Activated CD4-positive, alpha-beta T cell treated with anti-CD3 and anti-CD28 coated beads for 24 hours (primary cell): ENCODE measurements around the gene EIF2A.
"Not testable (repeated sequence)": the region's sequence is repeated elsewhere in the genome, so short reads cannot be mapped to it uniquely, and the experiment has no call there.

Source experiments
- DNase-seq, 2 donors: peaks; one replicate each; pipeline ENCODE4 v3.0.0-alpha.2; 2020; ENCODE audit warnings: low read depth in 2 of 2

Gene EIF2A

DNA sequence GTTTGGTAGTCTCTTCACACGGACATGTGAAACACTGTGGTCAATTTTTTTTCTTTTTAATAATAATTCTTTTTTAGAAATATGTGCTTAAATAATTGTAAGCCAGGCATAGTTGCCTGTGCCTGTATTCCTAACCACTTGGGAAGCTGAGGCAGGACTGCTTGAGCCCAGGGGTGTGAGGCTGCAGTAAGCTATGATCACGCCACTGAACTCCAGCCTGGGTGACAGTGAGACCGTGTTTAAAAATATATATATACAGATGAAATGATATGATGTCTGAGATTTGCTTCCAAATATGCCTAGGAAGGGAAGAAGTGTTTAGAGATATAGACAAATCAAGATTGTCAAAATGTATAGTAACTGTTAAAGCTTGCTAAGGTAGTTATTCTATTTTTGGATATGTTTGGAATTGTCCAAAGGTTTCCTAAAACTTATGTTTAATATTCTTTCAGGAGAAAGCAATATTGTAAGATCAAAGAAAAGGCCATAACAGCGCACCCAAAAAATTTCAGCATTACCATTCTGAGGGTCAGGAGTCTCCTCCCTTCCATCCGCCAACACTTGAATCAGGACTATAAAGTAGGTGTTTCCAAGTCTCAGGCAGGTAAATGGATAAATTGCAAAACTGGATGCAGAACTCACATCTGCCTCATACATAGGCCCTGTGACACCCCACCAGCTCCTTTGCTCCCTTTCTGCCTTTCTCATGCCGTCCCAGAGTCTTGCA is 56.0 kb downstream of the EIF2A start:
- no peak for DNase-seq

- DNase-seq: peak; percentile 86
Measured at GRCh38 chr3:150603153-150603979, 56.8 kb downstream of the EIF2A start, which contains the start of gene SELENOT. TSS of gene SELENOT (plus strand) at chr3:150603321. CDS start at chr3:150603363, 42 bp downstream.

- DNase-seq: no peak
Measured at GRCh38 chr3:150603980-150604319, 57.4 kb downstream of the EIF2A start.

DNA sequence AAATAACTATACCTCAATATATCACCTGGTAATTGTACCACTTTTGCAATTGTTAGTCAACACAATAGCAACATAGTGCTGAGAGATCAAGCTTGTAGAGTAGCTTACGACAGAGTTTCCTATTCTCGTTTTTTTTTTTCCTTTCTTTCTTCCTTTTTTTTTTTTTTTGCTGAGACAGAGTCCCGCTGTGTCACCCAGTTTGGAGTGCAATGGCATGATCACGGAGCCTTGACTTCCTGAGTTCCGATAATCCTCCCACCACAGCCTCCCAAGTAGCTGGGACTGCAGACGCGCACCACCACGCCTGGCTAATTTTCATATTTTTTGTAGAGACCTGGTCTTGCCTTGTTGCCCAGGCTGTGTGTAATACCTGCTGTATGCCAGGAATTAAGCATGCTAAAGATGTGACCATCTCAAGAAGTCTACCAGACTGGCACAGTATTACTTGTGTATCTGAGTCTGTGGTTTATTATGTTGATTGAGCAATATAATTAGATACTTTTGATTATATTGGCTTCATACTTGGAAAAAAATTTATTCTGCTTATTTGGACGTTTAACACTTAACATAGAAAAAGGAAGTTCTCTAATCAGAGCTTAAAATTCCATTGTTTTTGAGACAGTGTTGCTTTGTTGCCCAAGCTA is 59.5 kb downstream of the EIF2A start:
- no peak for DNase-seq

- no peak for DNase-seq
Measured at GRCh38 chr3:150607267-150608065, 60.9 kb downstream of the EIF2A start.

DNA sequence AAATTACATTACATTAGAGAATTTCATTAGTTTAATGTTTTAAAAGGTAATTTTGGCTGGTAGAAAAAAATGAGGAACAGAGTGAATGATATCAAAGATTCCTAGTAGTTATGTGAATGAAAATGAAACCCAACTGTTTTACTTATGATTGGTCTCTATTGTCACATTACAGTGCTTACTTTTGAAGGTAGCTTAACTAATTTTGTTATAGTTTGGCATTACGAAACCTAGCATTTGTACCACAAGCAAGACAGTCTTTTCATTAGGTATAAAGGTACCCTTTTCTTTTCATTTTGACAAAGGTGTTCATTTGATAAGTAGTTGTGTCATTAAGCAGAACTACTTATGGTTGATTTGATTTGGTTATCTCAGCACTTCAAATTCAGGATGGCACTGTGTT is 63.4 kb downstream of the EIF2A start:
- no peak for DNase-seq

DNA sequence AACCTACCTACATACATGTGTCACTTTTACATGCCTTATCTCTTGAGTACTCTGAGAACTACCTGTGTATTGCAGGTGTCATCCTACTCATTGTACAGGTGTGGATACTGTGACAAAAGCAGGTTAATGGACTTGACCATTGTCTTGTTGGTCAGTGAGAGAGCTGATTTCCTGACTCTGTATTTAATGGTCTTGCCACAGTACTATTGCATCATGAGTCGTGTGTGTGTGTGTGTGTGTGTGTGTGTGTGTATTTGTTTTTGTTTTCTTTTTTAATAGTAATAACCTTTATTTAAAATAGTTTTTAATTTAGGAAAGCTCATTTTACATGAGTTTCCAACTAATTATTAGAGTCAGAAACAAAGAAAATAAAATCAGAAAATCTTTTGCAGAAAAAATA is 64.2 kb downstream of the EIF2A start:
- DNase-seq: no peak

GRCh38 chr3:150611666-150612065 is 65.1 kb downstream of the EIF2A start:
- no peak for DNase-seq

DNA sequence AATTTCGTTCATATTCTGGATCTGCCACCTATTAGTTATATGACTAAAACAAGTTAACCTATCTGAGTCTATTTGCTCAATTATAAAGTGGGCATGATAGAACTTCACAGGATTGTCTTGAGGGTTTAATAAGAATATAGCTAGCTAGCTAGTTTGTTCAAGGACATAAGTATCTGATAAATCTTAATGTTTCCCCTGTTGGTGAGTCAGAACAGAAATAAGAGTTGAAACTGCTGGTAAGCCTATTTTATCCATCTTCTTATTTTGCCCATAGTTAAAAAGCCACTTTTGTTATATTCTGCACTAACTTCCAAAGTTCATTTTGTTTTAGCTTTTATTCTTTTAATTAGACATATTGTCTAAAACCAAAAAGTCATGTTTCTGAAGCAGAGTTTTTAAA is 65.9 kb downstream of the EIF2A start:
- DNase-seq: no peak

DNA sequence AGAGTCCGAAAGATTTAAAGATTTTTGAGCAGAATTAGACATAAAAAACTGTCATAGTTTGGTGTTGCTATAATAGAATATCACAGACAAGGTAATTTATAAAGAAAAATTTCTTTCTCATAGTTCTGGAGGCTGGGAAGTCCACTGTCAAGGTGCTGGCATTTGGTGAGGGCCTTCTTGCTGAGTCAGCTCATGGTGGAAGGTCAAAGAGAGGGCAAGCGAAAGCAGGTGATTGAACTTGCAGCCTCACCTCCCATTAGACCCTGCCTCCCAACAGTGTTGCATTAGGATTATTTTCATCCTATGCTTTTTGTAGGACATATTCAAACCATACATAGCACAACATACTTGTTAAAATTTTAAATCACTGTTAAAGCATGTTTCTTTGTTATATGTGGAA is 66.4 kb downstream of the EIF2A start:
- DNase-seq: no peak

- no peak for DNase-seq
Measured at GRCh38 chr3:150613709-150614480, 67.3 kb downstream of the EIF2A start.

DNA sequence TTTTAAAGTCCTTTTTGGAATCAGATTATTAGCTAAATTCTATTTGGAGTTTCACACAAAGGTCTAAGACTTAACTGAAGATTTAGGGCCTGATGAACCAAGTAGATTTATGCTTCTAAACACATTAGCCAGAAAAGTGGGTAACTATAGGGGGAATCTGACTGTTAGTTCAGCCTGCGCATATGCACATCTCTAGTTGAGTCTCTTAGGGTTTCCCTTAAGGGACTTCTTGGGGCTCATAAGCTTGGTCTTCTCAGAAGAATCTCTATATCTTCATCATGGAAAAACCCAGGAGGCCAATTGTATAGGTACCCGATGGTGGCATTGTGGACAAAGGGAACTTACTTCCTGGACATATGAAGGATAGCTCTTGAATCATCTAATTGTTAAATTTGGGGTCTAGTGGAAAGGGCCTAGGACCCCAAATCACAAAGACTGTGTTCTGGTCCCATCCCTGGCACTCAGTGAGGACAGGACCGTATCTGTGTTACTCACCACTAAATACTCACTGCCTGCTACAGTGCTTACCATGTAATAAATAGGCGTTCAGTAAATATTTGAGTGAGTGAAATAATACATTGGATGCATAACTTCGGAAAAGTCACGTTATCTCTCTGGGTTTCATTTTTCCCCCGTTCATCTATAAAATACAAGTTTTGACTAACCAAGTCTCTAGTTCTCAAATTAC is 73.6 kb downstream of the EIF2A start:
- DNase-seq: no peak

DNA sequence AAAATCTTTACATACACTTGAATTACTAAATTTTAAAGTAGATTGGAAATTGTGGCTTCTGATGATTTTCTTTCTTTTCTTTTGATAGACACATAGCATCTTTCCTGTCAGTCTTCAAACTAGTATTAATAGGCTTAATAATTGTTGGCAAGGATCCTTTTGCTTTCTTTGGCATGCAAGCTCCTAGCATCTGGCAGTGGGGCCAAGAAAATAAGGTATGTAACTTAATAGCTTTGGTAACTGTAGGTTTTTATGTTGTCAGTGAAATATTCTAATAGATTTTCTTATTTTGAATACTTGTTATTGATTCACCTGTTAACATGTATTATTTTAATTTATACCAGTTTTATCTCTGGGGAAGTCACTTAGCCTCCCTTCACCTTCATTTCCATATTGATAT is 76.4 kb downstream of the EIF2A start:
- not testable (repeated sequence) for DNase-seq

GRCh38 chr3:150623945-150624344 is 77.4 kb downstream of the EIF2A start:
- DNase-seq: no peak

DNA sequence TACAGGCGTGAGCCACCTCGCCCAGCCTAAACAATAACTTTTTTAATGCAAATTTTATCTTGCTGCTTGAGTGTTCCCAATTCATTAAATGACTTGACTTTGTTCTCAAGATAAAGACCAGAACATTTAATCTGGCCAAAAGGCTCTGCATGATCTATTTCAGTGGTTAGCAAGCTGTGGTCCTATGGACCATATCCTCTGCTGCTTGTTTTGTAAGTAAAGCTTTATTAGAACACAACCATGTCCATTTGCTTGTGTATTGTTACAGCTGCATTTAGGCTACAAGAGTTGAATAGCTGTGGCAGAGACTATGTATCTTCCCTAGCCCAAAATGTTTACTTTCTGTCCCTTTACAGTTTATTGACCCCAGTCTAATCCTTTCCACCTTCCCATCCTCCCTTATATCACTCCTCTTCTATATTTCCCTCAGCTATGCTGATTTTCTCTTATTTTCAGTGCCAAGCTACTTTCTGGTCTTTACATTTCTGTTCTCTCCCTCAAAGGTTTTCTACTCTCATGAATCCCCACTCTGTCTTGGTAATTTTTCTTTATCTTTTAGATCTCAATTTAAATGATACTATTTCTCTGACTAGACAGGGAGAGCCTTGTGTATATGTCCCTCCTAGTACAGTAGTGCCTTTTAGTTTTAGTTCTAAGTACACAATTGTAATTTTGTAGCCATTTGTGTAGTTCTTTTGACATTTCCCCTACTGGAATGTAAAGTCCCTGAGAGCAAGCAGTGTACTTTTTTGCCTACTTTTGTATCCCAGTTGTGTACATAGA is 79.8 kb downstream of the EIF2A start:
- DNase-seq: no peak

- no peak for DNase-seq
Measured at GRCh38 chr3:150627557-150627956, 81.0 kb downstream of the EIF2A start.

DNA sequence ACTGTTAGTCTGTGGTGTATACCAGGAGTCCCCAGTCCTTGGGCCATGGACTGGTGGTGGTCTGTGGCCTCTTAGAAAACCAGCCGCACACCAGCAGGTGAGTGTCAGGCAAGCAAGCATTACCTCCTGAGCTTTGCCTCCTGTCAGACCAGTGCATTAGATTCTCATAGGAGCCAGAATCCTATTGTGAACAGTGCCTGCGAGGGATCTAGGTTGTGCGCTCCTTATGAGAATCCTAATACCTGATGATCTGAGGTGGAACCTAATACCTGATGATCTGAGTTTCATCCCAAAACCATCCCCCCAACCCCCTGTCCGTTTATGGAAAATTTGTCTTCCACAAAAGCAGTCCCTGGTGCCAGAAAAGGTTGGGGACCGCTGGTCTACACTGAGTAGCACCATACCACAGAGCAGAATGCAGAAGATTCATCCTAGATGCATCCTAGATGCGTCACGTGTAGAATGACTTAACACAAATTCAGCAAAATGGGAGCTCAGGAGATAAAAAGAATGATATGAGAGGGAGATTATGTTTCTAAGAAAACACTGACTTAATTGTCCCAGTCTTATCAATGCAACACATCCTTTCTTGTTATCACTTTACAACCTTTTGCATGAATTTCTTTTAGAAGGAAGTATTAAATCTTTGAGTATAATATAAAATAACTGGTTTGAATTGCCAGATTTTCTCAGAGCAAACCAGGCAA is 85.1 kb downstream of the EIF2A start:
- no peak for DNase-seq

- DNase-seq: no peak
Measured at GRCh38 chr3:150635076-150635475, 88.5 kb downstream of the EIF2A start.

DNA sequence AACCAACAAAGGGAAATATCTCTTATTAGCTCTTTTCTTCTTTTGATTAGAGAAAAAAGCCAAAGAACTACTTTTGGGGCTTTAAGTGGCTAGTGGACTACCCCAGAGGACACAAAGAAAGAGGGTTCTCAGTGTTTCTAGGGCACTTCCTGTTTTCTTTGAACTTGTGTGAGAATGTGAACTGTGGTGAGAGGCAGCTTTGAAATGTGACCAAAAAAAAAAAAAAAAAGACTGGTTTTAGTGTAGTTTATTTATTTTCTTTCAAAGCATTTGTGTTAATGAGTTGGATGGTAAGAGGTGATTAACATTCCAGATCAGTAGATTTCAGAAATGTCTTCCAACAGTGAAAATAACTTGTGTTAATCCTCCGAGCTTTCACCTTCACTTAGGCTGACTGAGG is 88.9 kb downstream of the EIF2A start:
- DNase-seq: no peak
